ENCODE data around the gene NACAD. TPM values are rescaled to one million over a fixed set of nuclear protein-coding genes. Genes with fewer than 3 reads are reported as not detected.
A peak's percentile ranks its signal among the peaks of the same experiment; 100 is the strongest.

NACAD gene
- total and polyA plus RNA-seq, 2 of the 4 experiments (the other 2 are of a cell fraction): 0.54 to 2.2 TPM

DNA sequence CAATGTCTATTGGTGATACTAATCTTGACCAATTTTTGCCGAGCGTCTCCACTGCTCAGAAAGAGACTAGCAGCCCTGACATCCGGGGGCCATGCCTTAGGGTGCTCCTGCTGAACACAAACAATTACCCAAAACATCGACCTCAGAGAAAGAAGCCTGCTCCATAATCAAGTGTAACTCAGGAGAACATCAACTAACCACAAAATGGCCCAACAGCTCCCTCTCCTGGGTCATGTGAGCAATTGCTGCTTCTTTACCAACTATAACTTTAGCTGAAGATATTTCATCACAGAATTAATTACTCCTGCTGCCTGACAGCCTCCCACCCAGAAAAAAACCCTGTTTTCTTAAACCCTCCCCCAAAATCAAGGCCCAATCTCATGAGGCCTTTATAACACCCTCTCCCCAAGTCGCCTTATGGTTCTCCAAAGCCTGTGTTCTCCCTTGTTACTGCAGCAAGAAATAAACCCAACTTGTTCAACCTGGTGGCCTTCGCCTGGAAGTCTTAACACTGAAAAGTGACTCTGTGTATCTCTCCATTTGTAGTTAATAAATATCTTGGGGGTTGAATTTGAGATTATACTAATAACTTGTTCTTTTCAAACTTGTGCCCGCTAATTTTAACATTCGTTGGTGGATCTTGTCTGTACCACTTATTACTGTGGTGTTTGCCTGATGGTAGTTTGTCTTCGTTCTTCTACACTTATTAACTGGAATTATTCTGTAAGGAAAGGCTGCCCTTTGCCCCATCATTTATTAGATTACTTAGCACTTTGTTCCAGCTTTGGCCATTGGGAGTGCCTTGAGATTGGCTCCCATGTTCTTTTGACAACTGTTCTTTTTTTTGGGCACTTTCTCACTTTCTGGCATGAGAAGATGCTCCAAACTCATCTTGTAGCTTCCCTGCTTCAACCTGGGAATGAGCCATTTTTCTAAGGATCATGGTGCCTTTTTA is 47.6 kb upstream of the NACAD start:
- Histone ChIP-seq H3K18ac (ENCODE audit: low read depth, low read length) (no peak overlapping the region), H2AK9ac (replicated peaks; ENCODE audit: low read depth, low read length, poor library complexity) (no peak overlapping the region), H2BK15ac (ENCODE audit: low read depth, low read length) (no peak overlapping the region), H3K27me3 (ENCODE audit: control insufficient read depth, insufficient read depth, low read length) (peaks cover 25% of the 10 kb centered on the region), H3K14ac (replicated peaks; ENCODE audit: low read depth, low read length) (no peak overlapping the region), H2BK5ac (ENCODE audit: low read depth, low read length, poor library complexity, severe bottlenecking) (no peak overlapping the region), H3K4me2 (ENCODE audit: low read depth, low read length) (no peak overlapping the region), H2AK5ac (ENCODE audit: low read depth, low read length) (no peak overlapping the region), H3K9ac (ENCODE audit: low read depth, low read length) (no peak overlapping the region), H2BK120ac (ENCODE audit: low read depth, low read length) (no peak overlapping the region), H4K20me1 (ENCODE audit: insufficient read depth, low read length) (no peaks in the 10 kb centered on the region), H3K4me3 (ENCODE audit: insufficient read depth, low read depth, low read length) (no peak overlapping the region), H4K91ac (ENCODE audit: insufficient read depth, low read depth, low read length) (no peak overlapping the region), H4K5ac (ENCODE audit: low read depth, low read length) (no peak overlapping the region), H3K27ac (ENCODE audit: insufficient read depth, low read length) (no peak overlapping the region), H4K8ac (ENCODE audit: low read depth in 2 of 2, low read length in 2 of 2) (no peak overlapping the region), H3K4ac (ENCODE audit: low read depth, low read length) (no peak overlapping the region), H3K36me3 (ENCODE audit: control insufficient read depth, insufficient read depth, low read length) (no peaks in the 10 kb centered on the region), H3K56ac (ENCODE audit: extremely low read depth, insufficient read depth, low read length) (no peak overlapping the region), H3K4me1 (ENCODE audit: control insufficient read depth, insufficient read depth, low read length) (no peaks in the 10 kb centered on the region), H2AFZ (replicated peaks; ENCODE audit: low read length, poor library complexity) (no peak overlapping the region), H3K9me1 (ENCODE audit: insufficient read depth, low read length) (no peaks in the 10 kb centered on the region; the same call in 1 of the 2 replicates), H3K79me1 (ENCODE audit: low read depth in 1 of 2, low read length in 2 of 2) (no peaks in the 10 kb centered on the region), H2BK20ac (ENCODE audit: low read depth, low read length) (no peak overlapping the region), H3K9me3 (ENCODE audit: control insufficient read depth, insufficient read depth, low read length) (no peaks in the 10 kb centered on the region), H3K23ac (ENCODE audit: low read depth, low read length) (no peak overlapping the region)
- CTCF ChIA-PET: interaction anchor here (0.6 to 3.0 kb wide), 8 partner anchors 8 to 287 kb away, joined by 3 to 31 read pairs (median 4); partner anchors contain the start of gene TBRG4
- no TSS peak for BruUV-seq (replicated peaks)
- DNase-seq: peak; percentile 74
- dilution Hi-C loops (cut with HindIII; ENCODE audit: low sequenced_read_pairs, unreplicated experiment): no loop called here
- in situ Hi-C loops (cut with MboI; ENCODE audit: low sequenced_read_pairs): loop anchor here (10.0 kb wide), 3 partner anchors 172 to 542 kb away; no protein-coding TSS in a partner anchor
- POLR2A ChIA-PET (ENCODE audit: unreplicated experiment): no interaction called here
- peak; percentile 89 for ATAC-seq (ENCODE audit: low read depth)
- intact Hi-C loops (cut with micrococcal nuclease): loop anchor here (1.0 to 5.0 kb wide), 5 partner anchors 164 to 548 kb away; partner anchors contain the start of gene PPIA
- TF ChIP-seq CTCF (conservative IDR thresholded peaks at IDR 0.05; ENCODE audit: low read depth, low read length) (peak; percentile 96), RAD21 (IDR thresholded peaks at IDR 0.05; ENCODE audit: low read length) (peak; percentile 95), RCOR1 (IDR thresholded peaks at IDR 0.05; ENCODE audit: insufficient replicate concordance, low read length) (no peak), SMC3 (IDR thresholded peaks at IDR 0.05; ENCODE audit: low read depth, low read length) (peak; percentile 86), CEBPB (IDR thresholded peaks at IDR 0.05; ENCODE audit: low read depth, low read length) (peak; percentile 61), MXI1 (IDR thresholded peaks at IDR 0.05; ENCODE audit: borderline replicate concordance, low read depth, low read length) (no peak), MAZ (IDR thresholded peaks at IDR 0.05; ENCODE audit: borderline replicate concordance, low read depth, low read length) (no peak), POLR2A (IDR thresholded peaks at IDR 0.05; ENCODE audit: low read depth, low read length) (0 out of 2 replicates have a peak, but pooled peaks have one; percentile 18)
- WGBS, 2 experiments (ENCODE audit: extremely low coverage in 2 of 2, insufficient read length in 1 of 2): 0% methylated on average over 2 of the region's 9 CpGs; no CpG with 5 or more reads in 1 of the 2 experiments
